Transverse colon (tissue), 3 donors: ENCODE measurements around the gene SLC5A7.

Source experiments
- CTCF ChIP-seq, 5 experiments: fragments of 200-600 bp in 3 of 5; fragments of 450-650 bp in 2 of 5; sonication (generic) in 3 of 5; IDR thresholded peaks; 1 replicate in 2 of 5; 2 replicates in 3 of 5; pipeline ENCODE4 v1.5.1; 2016 to 2017; ENCODE audit warnings: antibody characterized with exemption in 5 of 5, inconsistent platforms in 3 of 5, mild to moderate bottlenecking in 2 of 5, moderate library complexity in 1 of 5
- EP300 ChIP-seq: sonication (generic); formaldehyde crosslinking; IDR thresholded peaks from one replicate; pipeline ENCODE4 v1.6.1; 2017; ENCODE audit warnings: antibody characterized with exemption, low read depth

GRCh38 chr2:108026092-108026794, 39.9 kb downstream of the SLC5A7 start:
- no peak for TF ChIP-seq EP300
- TF ChIP-seq CTCF (IDR thresholded peaks at IDR 0.05) = no peak
